Loucy (cell line): ENCODE results near the gene DLK1.

ENCODE experiments used
- H2AFZ ChIP-seq: fragments of 200-600 bp; sonication (generic); 2 replicates; pipeline ENCODE4 v1.6.0; 2016; ENCODE audit warnings: antibody characterized with exemption, mild to moderate bottlenecking, low read length, moderate library complexity
- H3F3A ChIP-seq: fragments of 200-600 bp; 2 replicates; pipeline ENCODE4 v1.6.0; 2016; ENCODE audit warnings: antibody characterized with exemption, low read depth, mild to moderate bottlenecking
- H3K27me3 ChIP-seq: fragments of 200-600 bp; sonication (generic); 2 replicates; pipeline ENCODE4 v1.6.1; 2014; ENCODE audit warnings: low read length, mild to moderate bottlenecking; ENCODE audit not compliant: insufficient read depth, poor library complexity, severe bottlenecking
- H3K36me3 ChIP-seq: fragments of 200-600 bp; sonication (generic); 2 replicates; pipeline ENCODE4 v1.6.1; 2016; ENCODE audit warnings: low read length; ENCODE audit not compliant: insufficient read depth
- H3K4me1 ChIP-seq: fragments of 200-600 bp; sonication (generic); 2 replicates; pipeline ENCODE4 v1.5.1; 2014; ENCODE audit warnings: low read length, mild to moderate bottlenecking; ENCODE audit not compliant: insufficient read depth, poor library complexity, severe bottlenecking
- H3K4me2 ChIP-seq: fragments of 200-600 bp; sonication (generic); 2 replicates; pipeline ENCODE4 v1.6.0; 2014; ENCODE audit warnings: antibody characterized with exemption, low read length, low read depth, mild to moderate bottlenecking; ENCODE audit not compliant: poor library complexity, severe bottlenecking
- H3K4me3 ChIP-seq: fragments of 200-600 bp; sonication (generic); 2 replicates; pipeline ENCODE4 v1.5.1; 2014; ENCODE audit warnings: low read length, mild to moderate bottlenecking, mixed read lengths; ENCODE audit not compliant: poor library complexity, severe bottlenecking
- H3K79me2 ChIP-seq: fragments of 200-600 bp; sonication (generic); 2 replicates; pipeline ENCODE4 v1.6.1; 2014; ENCODE audit warnings: low read length; ENCODE audit not compliant: insufficient read depth
- H3K9ac ChIP-seq: fragments of 200-600 bp; sonication (generic); 2 replicates; pipeline ENCODE4 v1.6.0; 2014; ENCODE audit warnings: mild to moderate bottlenecking, low read depth, low read length, moderate library complexity; ENCODE audit not compliant: poor library complexity, severe bottlenecking
- H3K9me2 ChIP-seq: fragments of 200-600 bp; sonication (generic); replicated peaks from 2 replicates; pipeline ENCODE4 v1.6.1; 2016; ENCODE audit warnings: low read depth, low read length, mixed read lengths
- H3K9me3 ChIP-seq: fragments of 200-600 bp; sonication (generic); 2 replicates; pipeline ENCODE4 v1.6.1; 2014; ENCODE audit warnings: mild to moderate bottlenecking, antibody characterized with exemption, low read length, low read depth; ENCODE audit not compliant: insufficient read depth
- H4K20me1 ChIP-seq: fragments of 200-600 bp; sonication (generic); 2 replicates; pipeline ENCODE4 v1.6.0; 2014; ENCODE audit warnings: antibody characterized with exemption, low read length, mild to moderate bottlenecking; ENCODE audit not compliant: insufficient read depth, poor library complexity, severe bottlenecking
- CTCF ChIP-seq: fragments of 200-600 bp; sonication (generic); conservative IDR thresholded peaks from 2 replicates; pipeline ENCODE4 v1.5.1; 2014; ENCODE audit warnings: mild to moderate bottlenecking, antibody characterized with exemption, low read length
- EZH2phosphoT487 ChIP-seq: fragments of 200-600 bp; IDR thresholded peaks from 2 replicates; pipeline ENCODE4 v1.6.1; 2018; ENCODE audit warnings: antibody characterized with exemption, mild to moderate bottlenecking, moderate library complexity, borderline replicate concordance

Gene DLK1

DNA sequence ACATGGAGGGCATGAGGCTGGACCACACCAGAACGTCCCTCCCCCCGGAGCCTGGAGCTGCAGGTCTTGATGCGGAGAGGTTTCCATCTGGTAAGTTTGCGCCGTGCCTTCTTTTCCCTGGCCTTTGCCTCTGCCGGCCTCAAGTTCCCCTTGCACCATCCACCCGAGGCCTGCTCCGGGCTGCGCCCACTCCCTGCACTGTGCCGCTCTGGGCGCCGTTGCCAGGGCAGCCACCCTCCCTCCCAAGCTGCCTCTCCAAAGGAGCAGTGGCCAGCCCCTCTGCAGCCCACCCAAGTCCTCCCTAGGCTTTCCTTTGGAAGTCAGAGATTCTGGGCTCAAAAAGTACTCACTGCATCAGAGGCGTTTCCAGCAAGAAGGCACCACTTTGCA lies 53.0 kb downstream of the DLK1 start:
- no peaks in the 10 kb centered on the region for H3K27me3 ChIP-seq
- no peaks in the 10 kb centered on the region for H3K9me2 ChIP-seq
- no peak overlapping the region for H2AFZ ChIP-seq
- H3K9me3 ChIP-seq = no peaks in the 10 kb centered on the region
- H3K36me3 ChIP-seq = no peaks in the 10 kb centered on the region
- TF ChIP-seq EZH2phosphoT487 (no peak), CTCF (no peak)
- H3K4me1 ChIP-seq = no peaks in the 10 kb centered on the region
- H4K20me1 ChIP-seq = no peaks in the 10 kb centered on the region
- no peaks in the 10 kb centered on the region for H3K79me2 ChIP-seq
- H3K4me3 ChIP-seq = no peak overlapping the region
- no peak overlapping the region for H3K4me2 ChIP-seq
- no peaks in the 10 kb centered on the region for H3F3A ChIP-seq
- H3K9ac ChIP-seq = no peak overlapping the region

- H3F3A ChIP-seq = no peaks in the 10 kb centered on the region
- no peak overlapping the region for H2AFZ ChIP-seq
- H3K27me3 ChIP-seq = no peaks in the 10 kb centered on the region
- no peak for TF ChIP-seq EZH2phosphoT487
- TF ChIP-seq CTCF = no peak
- H3K36me3 ChIP-seq = no peaks in the 10 kb centered on the region
- H3K4me1 ChIP-seq = no peaks in the 10 kb centered on the region
- H3K79me2 ChIP-seq = no peaks in the 10 kb centered on the region
- H3K9me2 ChIP-seq = no peaks in the 10 kb centered on the region
- H3K9me3 ChIP-seq = no peaks in the 10 kb centered on the region
- H3K4me3 ChIP-seq = no peak overlapping the region
- no peak overlapping the region for H3K4me2 ChIP-seq
- no peaks in the 10 kb centered on the region for H4K20me1 ChIP-seq
- no peak overlapping the region for H3K9ac ChIP-seq
Observed at GRCh38 chr14:100780246-100780645, 53.6 kb downstream of the DLK1 start.

DNA sequence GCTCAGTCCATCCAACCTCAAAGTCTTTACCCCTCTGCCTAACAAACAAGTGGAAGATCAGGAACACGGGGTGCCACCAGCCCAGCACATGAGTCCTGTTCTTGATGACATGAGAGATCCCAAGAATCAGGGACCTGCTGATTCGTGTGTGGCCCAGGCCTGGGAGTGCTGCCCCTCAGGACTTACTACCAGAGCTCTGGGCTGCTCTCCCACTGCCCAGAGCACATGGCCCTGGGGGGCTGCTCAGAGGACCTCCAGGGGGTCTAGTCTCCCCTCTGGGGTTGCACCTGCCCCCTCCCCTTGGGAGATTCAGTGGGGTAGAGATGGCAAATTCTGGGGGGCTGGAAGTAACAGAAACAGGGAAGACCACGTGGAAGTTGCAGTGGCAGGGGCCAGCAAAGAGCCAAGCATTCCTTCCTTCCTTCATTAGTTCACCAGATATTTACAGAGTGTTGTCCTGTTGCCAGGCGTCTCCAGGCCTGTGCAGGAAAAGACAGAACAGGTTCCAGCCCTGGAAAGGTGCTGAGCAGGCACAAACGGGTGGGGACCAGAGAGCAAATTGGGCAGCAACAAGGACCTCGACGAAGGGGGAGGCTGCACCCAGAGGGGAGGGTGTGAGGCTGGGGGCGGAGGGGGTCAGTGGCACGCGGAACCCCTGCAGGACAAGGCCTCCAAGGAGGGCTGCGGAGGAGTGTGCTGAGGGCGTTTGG lies 54.1 kb downstream of the DLK1 start:
- H3K4me3 ChIP-seq = no peak overlapping the region
- no peaks in the 10 kb centered on the region for H3K4me1 ChIP-seq
- H3K9me2 ChIP-seq = no peaks in the 10 kb centered on the region
- H3F3A ChIP-seq = no peaks in the 10 kb centered on the region
- no peak overlapping the region for H2AFZ ChIP-seq
- no peaks in the 10 kb centered on the region for H3K27me3 ChIP-seq
- H4K20me1 ChIP-seq = no peaks in the 10 kb centered on the region
- no peak for TF ChIP-seq EZH2phosphoT487
- TF ChIP-seq CTCF = no peak
- H3K9ac ChIP-seq = no peak overlapping the region
- no peaks in the 10 kb centered on the region for H3K79me2 ChIP-seq
- H3K4me2 ChIP-seq = no peak overlapping the region
- H3K36me3 ChIP-seq = no peaks in the 10 kb centered on the region
- no peaks in the 10 kb centered on the region for H3K9me3 ChIP-seq
